Heart right ventricle (tissue), 16 donors: ENCODE data around the gene C3orf20. TPM values are rescaled to one million over a fixed set of nuclear protein-coding genes. Genes with fewer than 3 reads are reported as not detected.

Experiments
- ATAC-seq, 8 donors: fragments of 200-7000 bp; cut with Tn5 transposase; one replicate each; pipeline ENCODE4 v1.9.1; 2020; ENCODE audit warnings: mild to moderate bottlenecking in 8 of 8, moderate library complexity in 8 of 8, moderate number of reproducible peaks in 1 of 8
- DNase-seq, 2 donors: peaks; one replicate each; pipeline ENCODE4 v3.0.0-alpha.2; 2020
- H3K27ac ChIP-seq, 10 donors: fragments of 200-600 bp; sonication (generic) in 2 of 10; one replicate each; pipeline versions ENCODE4 v1.5.0 to v1.8.0; 2020 to 2022; ENCODE audit warnings: mild to moderate bottlenecking in 3 of 10
- H3K27me3 ChIP-seq, 7 donors: fragments of 200-600 bp; one replicate each; pipeline ENCODE4 v1.8.0; 2021 to 2022; ENCODE audit warnings: mild to moderate bottlenecking in 2 of 7
- H3K36me3 ChIP-seq, 9 donors: fragments of 200-600 bp; sonication (generic) in 1 of 9; one replicate each; pipeline versions ENCODE4 v1.5.0 to v1.8.0; 2020 to 2022; ENCODE audit warnings: mild to moderate bottlenecking in 2 of 9
- H3K4me1 ChIP-seq, 9 donors: fragments of 200-600 bp; sonication (generic) in 1 of 9; one replicate each; pipeline versions ENCODE4 v1.5.0 to v1.8.0; 2020 to 2022; ENCODE audit warnings: mild to moderate bottlenecking in 4 of 9
- H3K4me3 ChIP-seq, 10 donors: fragments of 200-600 bp; sonication (generic) in 2 of 10; one replicate each; pipeline versions ENCODE4 v1.5.0 to v1.8.0; 2020 to 2022; ENCODE audit warnings: mild to moderate bottlenecking in 7 of 10, moderate library complexity in 2 of 10
- H3K9me3 ChIP-seq, 11 donors: fragments of 200-600 bp in 10 of 11; sonication (generic) in 2 of 11; one replicate each; pipeline versions ENCODE4 v1.5.0 to v1.8.0; 2013 to 2022; ENCODE audit warnings: mild to moderate bottlenecking in 2 of 11, control low read depth in 1 of 11, moderate library complexity in 1 of 11
- CTCF ChIP-seq, 9 donors: fragments of 200-600 bp; sonication (generic) in 2 of 9; IDR thresholded peaks; one replicate each; pipeline versions ENCODE4 v1.5.0 to v1.8.0; 2021 to 2022; ENCODE audit warnings: antibody characterized with exemption in 9 of 9, mild to moderate bottlenecking in 5 of 9, moderate library complexity in 1 of 9
- WGBS, 2 donors: extraction: QIAGEN DNeasy Blood & Tissue Kit; methylation state at CpG; one replicate each; pipeline ENCODE4 v1.1.7; 2013; ENCODE audit warnings: inconsistent platforms in 1 of 2; 5-methylcytosine and 5-hydroxymethylcytosine counted together
- intact Hi-C, 10 donors: fragments of 100-400 bp; cut with DNase I; formaldehyde crosslinking; loops; one replicate each; pipeline versions ENCODE4 v1.11.1 to v1.14.2; 2022
- polyA plus RNA-seq, 2 donors: library from polyadenylated mRNA; stranded (reverse); fragments of 200-250 nt; gene quantifications; one replicate each; pipeline ENCODE4 v1.2.3, GENCODE V29; 2013
- total RNA-seq, 10 donors: library from RNA; stranded (reverse); fragmentation: NEBNext Ultra II Directional in 3 of 10; extraction: Animal tissue kit (Norgen Biotek cat#: 25700) in 3 of 10; gene quantifications; one replicate each; pipeline versions ENCODE4 v1.2.1 to v1.2.4, GENCODE V29; 2021 to 2023
- donor health status: Arrhythmogenic right ventricular cardiomyopathy.
- donor health status: ischemic (EF 13 %, LVEDD 7.1; RV severe dilation, severe dysfunction).
- donor health status: healthy with polysubstance abuse.
- donor health status: DM: no; HTN: yes; CAD: no.
- donor health status: DM: no; HTN: no; CAD: no.
- donor health status: ischemic (EF 25% LVEDD 6.9; RV normal size, moderate dysfunction).
- donor health status: ischemic (EF 25% LVEDD 5.7; RV mildly dilated, moderate dysfunction).
- donor health status: healthy.
- donor health status: DM: yes; HTN: yes; CAD: no.
- donor health status: Ischemic cardiomyopathy.
- donor health status: ischemic (EF 35%, LVEDD 5.7; RV mildly dilated, moderate dysfunction).
- donor health status: nonischemic (EF 11% LVEDD 7.7; RV severe dilation, severe dysfunction).
- donor health status: DM: yes; HTN: yes; CAD: no.
- donor health status: PGD.
- donor health status: ischemic (EF 29% LVEDD 5.4; RV normal size, mild dysfunction).
- donor health status: nonischemic (EF 23%, LVEDD 6.1; RV moderate dilation, normal function).

The C3orf20 gene
- total and polyA plus RNA-seq, 12 donors = 0.10 to 0.36 (median 0.16) TPM; not detected in 7

- ATAC-seq = no peak
- TF ChIP-seq CTCF (IDR thresholded peaks at IDR 0.05) = no peak
- H3K4me3 ChIP-seq = no peak overlapping the region
- 81 to 88% methylated on average over 6 of the region's 6 CpGs for WGBS, 2 donors
- H3K4me1 ChIP-seq = peaks cover 0 to 28% (median 21%) of the 10 kb centered on the region in 9 donors
- DNase-seq = no peak
- H3K9me3 ChIP-seq = no peaks in the 10 kb centered on the region
- H3K27ac ChIP-seq = no peak overlapping the region
- H3K36me3 ChIP-seq = no peaks in the 10 kb centered on the region
- intact Hi-C loops = loop anchor here in 1 of 10 donors (5.0 kb wide), 1 partner anchor 89 kb away; no protein-coding TSS in a partner anchor
- peaks cover 0 to 19% (median 9%) of the 10 kb centered on the region in 7 donors for H3K27me3 ChIP-seq
These were observed 28.8 kb upstream of the C3orf20 start for GRCh38 chr3:14646131-14646573.

- TF ChIP-seq CTCF (IDR thresholded peaks at IDR 0.05) = no peak
- intact Hi-C loops = loop anchor here in 1 of 10 donors (5.0 kb wide), 1 partner anchor 90 kb away; no protein-coding TSS in a partner anchor
- WGBS, 2 donors = 75 to 80% methylated on average over 9 of the region's 9 CpGs
- no peaks in the 10 kb centered on the region for H3K36me3 ChIP-seq
- no peak overlapping the region for H3K27ac ChIP-seq
- ATAC-seq (no peak), DNase-seq (no peak)
- H3K4me3 ChIP-seq = no peak overlapping the region
- peaks cover 0 to 28% (median 21%) of the 10 kb centered on the region in 9 donors for H3K4me1 ChIP-seq
- H3K27me3 ChIP-seq = peaks cover 0 to 13% (median 3%) of the 10 kb centered on the region in 7 donors
- no peaks in the 10 kb centered on the region for H3K9me3 ChIP-seq
These were observed 28.1 kb upstream of the C3orf20 start for GRCh38 chr3:14646589-14647413.

- H3K4me3 ChIP-seq = no peak overlapping the region
- no peak for TF ChIP-seq CTCF (IDR thresholded peaks at IDR 0.05)
- DNase-seq = peak in 1 of 2 donors; percentile 20
- H3K27ac ChIP-seq = peak overlapping the region in 8 of 10 donors; percentile 27 to 76 (median 60)
- ATAC-seq = peak in 5 of 8 donors; percentile 3 to 32 (median 15)
- H3K9me3 ChIP-seq = no peaks in the 10 kb centered on the region
- 45 to 57% methylated on average over 19 of the region's 19 CpGs for WGBS, 2 donors
- intact Hi-C loops = loop anchor here in 1 of 10 donors (5.0 kb wide), 1 partner anchor 91 kb away; no protein-coding TSS in a partner anchor
- H3K4me1 ChIP-seq = peaks cover 0 to 41% (median 32%) of the 10 kb centered on the region in 9 donors
- H3K36me3 ChIP-seq = no peaks in the 10 kb centered on the region
- H3K27me3 ChIP-seq = peaks cover 0 to 7% (median 0%) of the 10 kb centered on the region in 7 donors
These were observed 26.7 kb upstream of the C3orf20 start for GRCh38 chr3:14647976-14648955.

- H3K9me3 ChIP-seq = no peaks in the 10 kb centered on the region
- TF ChIP-seq CTCF (IDR thresholded peaks at IDR 0.05) = no peak
- peak overlapping the region in 6 of 10 donors; percentile 21 to 76 (median 64) for H3K27ac ChIP-seq
- intact Hi-C loops = loop anchor here in 1 of 10 donors (5.0 kb wide), 1 partner anchor 92 kb away; no protein-coding TSS in a partner anchor
- 90 to 95% methylated on average over 2 of the region's 2 CpGs for WGBS, 2 donors
- DNase-seq (no peak), ATAC-seq (no peak)
- H3K27me3 ChIP-seq = no peaks in the 10 kb centered on the region
- H3K4me1 ChIP-seq = peaks cover 0 to 53% (median 44%) of the 10 kb centered on the region in 9 donors
- H3K36me3 ChIP-seq = peaks cover 0 to 10% (median under 1%) of the 10 kb centered on the region in 9 donors
- no peak overlapping the region for H3K4me3 ChIP-seq
These were observed 25.5 kb upstream of the C3orf20 start for GRCh38 chr3:14649466-14649865.
